HEK293T (cell line): ENCODE measurements around the gene HOXD11.

ENCODE experiments used
- CTCF ChIA-PET: fragments of 350-600 bp; formaldehyde crosslinking; extraction: SDS; loops from one replicate; lab custom pipeline; 2021; ENCODE audit warnings: antibody characterized with exemption, inconsistent platforms; lab: Yijun Ruan, JAX
- POLR2A ChIA-PET: fragments of 350-600 bp; formaldehyde crosslinking; extraction: SDS; loops from one replicate; lab custom pipeline; 2020; ENCODE audit warnings: antibody characterized with exemption, inconsistent platforms; lab: Yijun Ruan, JAX
- DNase-seq: peaks from one replicate; pipeline ENCODE4 v3.0.0; 2012; ENCODE audit warnings: mixed read lengths; ENCODE audit errors: extremely low spot score
- ARNT ChIP-seq: fragments of 450-650 bp; IDR thresholded peaks from 2 replicates; pipeline ENCODE4 v1.6.1; 2017; ENCODE audit warnings: mild to moderate bottlenecking
- BHLHE40 ChIP-seq: fragments of 450-650 bp; IDR thresholded peaks from 2 replicates; pipeline ENCODE4 v1.6.1; 2016; ENCODE audit warnings: mild to moderate bottlenecking, moderate library complexity, borderline replicate concordance
- CTBP1 ChIP-seq: fragments of 450-650 bp; IDR thresholded peaks from 2 replicates; pipeline ENCODE4 v1.6.1; 2016; ENCODE audit warnings: borderline replicate concordance
- ELF4 ChIP-seq: fragments of 450-650 bp; IDR thresholded peaks from 2 replicates; pipeline ENCODE4 v1.6.1; 2017; ENCODE audit warnings: antibody characterized with exemption
- FOXA1 ChIP-seq: fragments of 450-650 bp; IDR thresholded peaks from 2 replicates; pipeline ENCODE4 v1.6.1; 2016; ENCODE audit warnings: mild to moderate bottlenecking
- FOXK2 ChIP-seq: fragments of 450-650 bp; IDR thresholded peaks from 2 replicates; pipeline ENCODE4 v1.6.1; 2016; ENCODE audit warnings: mild to moderate bottlenecking
- FOXM1 ChIP-seq: fragments of 450-650 bp; IDR thresholded peaks from 2 replicates; pipeline ENCODE4 v1.6.1; 2017; ENCODE audit warnings: mild to moderate bottlenecking, borderline replicate concordance
- HDGF ChIP-seq: fragments of 450-650 bp; IDR thresholded peaks from 2 replicates; pipeline ENCODE4 v1.6.1; 2017; ENCODE audit warnings: antibody characterized with exemption, borderline replicate concordance
- L3MBTL2 ChIP-seq: fragments of 450-650 bp; conservative IDR thresholded peaks from 2 replicates; pipeline ENCODE4 v1.6.1; 2016; ENCODE audit warnings: mild to moderate bottlenecking
- LEF1 ChIP-seq: fragments of 450-650 bp; IDR thresholded peaks from 2 replicates; pipeline ENCODE4 v1.6.1; 2017; ENCODE audit warnings: mild to moderate bottlenecking, borderline replicate concordance
- NFRKB ChIP-seq: fragments of 450-650 bp; IDR thresholded peaks from 2 replicates; pipeline ENCODE4 v1.6.1; 2016; ENCODE audit warnings: mild to moderate bottlenecking, moderate library complexity
- SP1 ChIP-seq: fragments of 450-650 bp; IDR thresholded peaks from 2 replicates; pipeline ENCODE4 v1.6.1; 2017
- SUZ12 ChIP-seq: fragments of 450-650 bp; IDR thresholded peaks from 2 replicates; pipeline ENCODE4 v1.6.1; 2016; ENCODE audit warnings: mild to moderate bottlenecking
- TARDBP ChIP-seq: fragments of 450-650 bp; IDR thresholded peaks from 2 replicates; pipeline ENCODE4 v1.6.1; 2016
- ZNF384 ChIP-seq: fragments of 450-650 bp; IDR thresholded peaks from 2 replicates; pipeline ENCODE4 v1.6.1; 2016
- TF ChIP-seq, protein P1 (sequence below): fragments of 450-650 bp; IDR thresholded peaks from 2 replicates; pipeline ENCODE4 v1.6.1; 2016

Gene HOXD11

DNA sequence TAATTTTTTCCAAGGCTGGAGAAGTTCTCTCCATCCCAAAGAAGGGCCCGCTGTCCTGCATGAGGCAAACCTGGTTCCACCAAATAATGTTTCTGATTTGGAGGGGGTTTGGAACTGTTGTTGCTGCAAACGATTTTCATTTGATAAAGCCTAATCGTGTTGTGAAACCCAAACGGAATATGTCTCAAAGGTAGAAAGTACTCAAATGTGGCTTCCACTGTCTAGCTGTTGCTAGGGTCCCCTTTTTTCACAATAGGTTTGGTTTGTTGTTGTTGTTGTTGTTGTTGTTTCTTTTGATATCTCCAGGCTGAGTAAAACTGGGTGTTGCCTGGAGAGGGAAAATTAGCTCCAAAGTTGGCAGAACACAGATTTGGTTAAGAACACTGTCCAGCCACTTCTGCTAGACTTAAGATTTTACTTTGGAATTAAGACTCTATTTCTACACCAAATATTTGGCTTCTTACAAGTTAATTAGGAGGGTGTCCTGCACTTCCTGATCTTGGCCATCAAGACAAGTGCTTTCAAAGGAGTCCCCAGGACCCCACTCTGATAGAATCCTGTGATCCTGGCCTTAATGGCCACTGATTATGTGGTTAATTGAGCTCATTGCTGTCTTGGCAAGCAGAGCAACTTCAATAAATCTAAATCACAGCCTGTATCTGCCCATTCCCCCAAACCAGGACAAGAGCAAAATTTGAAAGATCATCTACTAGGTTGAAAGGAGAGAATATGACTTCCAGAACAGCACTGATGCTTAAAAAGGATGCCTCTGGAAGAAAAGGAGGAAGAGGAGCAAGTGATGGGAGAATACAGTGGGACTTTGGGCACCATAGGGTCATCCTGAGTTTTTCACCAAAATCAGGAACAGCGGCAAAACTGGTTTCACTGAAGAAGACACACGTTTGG lies 17.9 kb upstream of the HOXD11 start:
- POLR2A ChIA-PET: interaction anchor here (1.8 kb wide), 1 partner anchor 17 kb away, joined by 5 read pairs; no protein-coding TSS in a partner anchor
- no peak for DNase-seq
- CTCF ChIA-PET: interaction anchor here (0.7 kb wide), 1 partner anchor 8 kb away, joined by 3 read pairs; no protein-coding TSS in a partner anchor
- TF ChIP-seq TARDBP: no peak
- no peak for TF ChIP-seq LEF1
- TF ChIP-seq SP1: no peak
- TF ChIP-seq L3MBTL2: no peak
- TF ChIP-seq BHLHE40: no peak
- no peak for TF ChIP-seq CTBP1
- TF ChIP-seq ELF4: no peak
- no peak for TF ChIP-seq FOXM1
- TF ChIP-seq FOXK2: no peak
- no peak for TF ChIP-seq FOXA1
- TF ChIP-seq, protein P1, sequence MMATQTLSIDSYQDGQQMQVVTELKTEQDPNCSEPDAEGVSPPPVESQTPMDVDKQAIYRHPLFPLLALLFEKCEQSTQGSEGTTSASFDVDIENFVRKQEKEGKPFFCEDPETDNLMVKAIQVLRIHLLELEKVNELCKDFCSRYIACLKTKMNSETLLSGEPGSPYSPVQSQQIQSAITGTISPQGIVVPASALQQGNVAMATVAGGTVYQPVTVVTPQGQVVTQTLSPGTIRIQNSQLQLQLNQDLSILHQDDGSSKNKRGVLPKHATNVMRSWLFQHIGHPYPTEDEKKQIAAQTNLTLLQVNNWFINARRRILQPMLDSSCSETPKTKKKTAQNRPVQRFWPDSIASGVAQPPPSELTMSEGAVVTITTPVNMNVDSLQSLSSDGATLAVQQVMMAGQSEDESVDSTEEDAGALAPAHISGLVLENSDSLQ: no peak
- no peak for TF ChIP-seq HDGF
- no peak for TF ChIP-seq ZNF384

DNA sequence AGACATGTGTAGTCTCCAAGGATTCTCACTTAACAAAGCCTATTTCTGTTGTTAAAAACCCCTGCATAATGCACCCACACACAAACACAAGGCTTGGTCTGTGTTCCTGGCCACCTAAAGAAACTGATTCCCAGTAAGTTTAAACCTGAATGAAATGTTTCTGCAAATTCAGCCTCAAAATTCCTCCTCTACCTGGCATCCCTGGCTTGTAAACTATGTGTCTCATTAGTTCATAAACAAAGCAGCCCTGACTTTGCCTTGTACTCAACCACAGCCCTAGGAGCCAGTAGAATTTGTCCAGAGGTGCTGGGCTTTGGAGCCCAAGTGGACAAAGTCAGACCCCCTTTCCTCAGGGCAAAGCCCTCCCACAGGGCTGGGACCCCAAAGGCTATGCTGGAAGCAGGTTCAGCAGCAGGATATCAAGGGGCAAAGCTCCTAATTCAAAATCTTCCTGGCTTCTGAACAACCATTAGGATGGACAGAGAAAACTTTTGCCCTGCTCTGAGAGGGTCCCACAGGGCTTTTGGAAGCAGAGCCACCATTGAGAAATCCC lies 17.2 kb upstream of the HOXD11 start:
- no peak for DNase-seq
- POLR2A ChIA-PET: interaction anchor here (1.8 kb wide), 1 partner anchor 16 kb away, joined by 5 read pairs; no protein-coding TSS in a partner anchor
- CTCF ChIA-PET: no interaction called here
- TF ChIP-seq LEF1 (no peak), TARDBP (no peak), ELF4 (no peak), HDGF (no peak), BHLHE40 (no peak), ARNT (no peak), CTBP1 (no peak)

DNA sequence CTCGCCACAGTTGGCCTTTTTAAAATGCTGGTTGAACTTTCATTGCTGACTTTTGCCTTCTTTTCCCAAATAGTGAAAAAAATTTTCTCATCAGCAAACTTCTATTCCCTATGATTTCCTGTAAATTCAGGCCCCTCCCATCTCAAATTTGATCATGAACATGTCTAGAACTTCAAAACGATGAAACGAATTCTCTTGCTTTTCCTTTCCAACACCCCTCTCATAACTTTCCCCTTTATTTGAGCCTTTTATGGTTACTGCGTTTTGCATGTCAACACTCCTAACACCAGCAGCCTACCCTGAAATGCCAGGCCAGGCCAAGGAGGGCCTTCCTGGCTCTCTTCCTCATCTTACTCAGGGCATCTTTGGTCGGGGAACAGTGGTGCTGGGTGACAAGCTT lies 16.2 kb upstream of the HOXD11 start:
- TF ChIP-seq LEF1 (no peak), ELF4 (no peak), L3MBTL2 (no peak), TARDBP (no peak), CTBP1 (no peak), ZNF384 (no peak), SP1 (no peak), FOXA1 (no peak), FOXM1 (no peak), NFRKB (no peak), SUZ12 (no peak), ARNT (no peak), BHLHE40 (no peak), HDGF (no peak), FOXK2 (no peak)
- TF ChIP-seq, protein P1: no peak
- CTCF ChIA-PET: no interaction called here
- no peak for DNase-seq
- POLR2A ChIA-PET: no interaction called here

DNA sequence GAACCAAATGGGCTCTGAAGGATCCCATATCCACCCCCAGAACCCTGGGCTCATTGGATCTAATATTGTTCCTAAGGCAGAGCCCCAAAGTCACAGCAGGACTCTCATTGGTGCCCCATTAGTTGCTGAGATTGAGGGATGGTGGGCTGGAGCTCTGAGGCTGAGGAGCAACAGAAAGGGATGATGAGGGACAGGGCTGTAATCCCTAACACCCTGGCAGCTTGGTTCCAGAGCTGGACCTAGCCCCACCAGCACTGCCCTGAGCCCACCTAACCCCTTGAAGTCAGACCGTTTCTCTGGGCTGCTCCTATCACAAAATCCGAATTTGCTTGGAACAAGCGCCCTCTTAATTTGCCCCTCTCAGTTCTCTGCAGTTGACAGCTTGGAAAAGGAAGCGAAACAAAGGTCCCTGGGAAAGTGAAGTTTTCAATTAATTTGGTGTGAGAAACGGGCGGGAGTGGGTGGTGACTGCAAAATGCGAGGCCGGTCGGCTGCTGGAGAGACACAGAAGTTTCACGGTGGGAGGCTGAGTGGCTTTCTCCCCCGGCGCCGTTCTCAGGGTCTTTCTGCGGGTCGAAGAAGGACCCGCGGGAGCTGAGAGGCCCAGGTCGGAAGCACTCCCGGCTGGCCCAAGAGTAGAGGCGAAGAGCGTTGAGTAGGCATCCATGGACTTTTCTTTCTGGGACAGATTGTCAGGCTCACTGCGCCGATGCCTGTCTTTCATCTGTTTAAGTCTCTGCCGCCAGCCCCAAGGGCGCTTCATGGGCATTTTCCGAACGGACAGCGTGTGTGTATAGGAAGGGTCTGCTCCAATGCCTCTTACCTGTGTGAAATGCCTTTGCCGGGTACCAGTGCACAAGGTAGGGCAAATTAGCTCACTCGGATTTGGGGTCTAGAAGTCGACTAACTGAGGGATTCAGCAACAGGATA lies 15.5 kb upstream of the HOXD11 start:
- ChIA-PET CTCF (interaction anchor here (0.6 to 1.0 kb wide), 2 partner anchors 13 to 771 kb away, joined by 4 to 5 read pairs; no protein-coding TSS in a partner anchor), POLR2A (interaction anchor here (0.5 to 6.5 kb wide), 4 partner anchors 12 to 738 kb away, joined by 3 to 117 read pairs (median 4); partner anchors contain the start of gene HOXD11)
- no peak for DNase-seq
- TF ChIP-seq FOXM1 (no peak), FOXK2 (no peak), CTBP1 (no peak), ARNT (no peak), LEF1 (no peak), ZNF384 (no peak), L3MBTL2 (no peak), BHLHE40 (no peak), FOXA1 (no peak)

DNA sequence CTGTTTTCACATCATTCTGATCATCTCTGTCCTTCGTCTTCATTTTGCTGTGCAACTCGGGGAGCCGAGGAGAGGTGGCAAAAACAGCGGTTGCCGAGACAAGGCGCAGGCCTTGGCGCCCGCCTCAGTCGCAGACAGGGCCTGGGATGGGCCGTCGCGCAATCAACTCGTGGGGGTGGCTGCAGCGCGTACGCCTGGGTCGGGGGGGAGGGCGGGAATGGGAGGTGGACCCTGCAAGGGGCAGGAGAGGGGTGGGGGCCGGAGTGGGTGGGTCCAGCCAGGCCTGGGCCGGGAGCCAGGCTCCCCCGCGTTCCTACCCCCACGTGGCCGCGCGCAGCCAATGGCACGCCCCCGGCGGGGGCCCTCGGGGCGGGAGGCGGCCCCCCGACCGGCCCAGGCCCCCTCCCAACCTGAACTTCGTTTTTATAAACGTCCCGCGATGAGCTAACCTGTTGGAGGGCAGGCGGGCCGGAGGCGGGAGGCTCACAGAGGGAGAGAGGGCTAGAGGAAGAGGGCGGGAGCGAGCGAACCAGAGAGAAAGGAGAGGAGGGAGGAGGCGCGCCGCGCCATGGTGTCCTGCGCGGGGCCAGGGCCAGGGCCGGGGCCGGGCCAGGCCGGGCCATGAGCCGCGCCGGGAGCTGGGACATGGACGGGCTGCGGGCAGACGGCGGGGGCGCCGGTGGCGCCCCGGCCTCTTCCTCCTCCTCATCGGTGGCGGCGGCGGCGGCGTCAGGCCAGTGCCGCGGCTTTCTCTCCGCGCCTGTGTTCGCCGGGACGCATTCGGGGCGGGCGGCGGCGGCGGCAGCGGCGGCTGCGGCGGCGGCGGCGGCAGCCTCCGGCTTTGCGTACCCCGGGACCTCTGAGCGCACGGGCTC lies 14.6 kb upstream of the HOXD11 start, which contains the start of gene HOXD13:
HOXD13 (plus strand) TSS at position 452 of the 875 bp plus-strand sequence; CDS start at position 622, 170 bp downstream.
- ChIA-PET POLR2A (interaction anchor here (0.5 to 6.5 kb wide), 5 partner anchors 12 to 739 kb away, joined by 3 to 117 read pairs (median 3); partner anchors contain the start of gene HOXD11), CTCF (interaction anchor here (0.6 to 1.0 kb wide), 2 partner anchors 12 to 772 kb away, joined by 4 to 5 read pairs; no protein-coding TSS in a partner anchor)
- DNase-seq: peak; percentile 87
- 0 out of 2 replicates have a peak, but pooled peaks have one; percentile 56 for TF ChIP-seq LEF1
- TF ChIP-seq CTBP1: no peak
- peak; percentile 94 for TF ChIP-seq FOXM1
- TF ChIP-seq L3MBTL2: peak; percentile 74
